Measurements from ENCODE around the gene TMEM43.

The TMEM43 gene

GRCh38 chr3:14188041-14188754 lies 63.3 kb downstream of the TMEM43 start:
- Mint-ChIP-seq H3K27ac (no peak overlapping the region), H3K27me3 (no peaks in the 10 kb centered on the region), H3K4me1 (peaks cover 58% of the 10 kb centered on the region), H3K36me3 (peaks cover 71% of the 10 kb centered on the region), H3K4me3 (no peak overlapping the region), H3K9me3 (no peaks in the 10 kb centered on the region)
- no peak for ATAC-seq

All from stimulated activated memory B cell treated with anti-CD40 and anti-IgM and Interleukin-4, amounts not matched to agents 10 μg/mL and 1 μg/mL and 100 μg/mL, for 72 hours (primary cell).